ENCODE results near the gene RDH16. TPM values are rescaled to one million over a fixed set of nuclear protein-coding genes. Genes with fewer than 3 reads are reported as not detected.
A peak's percentile ranks its signal among the peaks of the same experiment; 100 is the strongest.
"Not testable (repeated sequence)": the region's sequence is repeated elsewhere in the genome, so short reads cannot be mapped to it uniquely, and the experiment has no call there.

RDH16 gene
- total RNA-seq, 2 experiments from 2014 or later: 0.26 to 0.46 TPM

GRCh38 chr12:56987011-56987410 is 29.6 kb upstream of the RDH16 start:
- DNase-seq: no peak
- Mint-ChIP-seq H3K4me1 (ENCODE audit: low read depth) (peaks cover 9% of the 10 kb centered on the region), H3K9me3 (no peaks in the 10 kb centered on the region), H3K27me3 (no peaks in the 10 kb centered on the region), H3K27ac (no peak overlapping the region), H3K36me3 (no peaks in the 10 kb centered on the region), H3K4me3 (no peak overlapping the region)
- intact Hi-C loops (cut with micrococcal nuclease): loop anchor here (1.0 kb wide), 2 partner anchors 147 to 230 kb away; no protein-coding TSS in a partner anchor
- POLR2A ChIA-PET: no interaction called here
- CTCF ChIA-PET: interaction anchor here (0.9 to 4.9 kb wide), 21 partner anchors 8 to 293 kb away, joined by 3 to 80 read pairs (median 7); partner anchors contain the start of genes HSD17B6, MYO1A, PRIM1 and STAT6

- intact Hi-C loops (cut with micrococcal nuclease); H3K27me3 Mint-ChIP-seq; H3K36me3 Mint-ChIP-seq; H3K4me3 Mint-ChIP-seq; H3K27ac Mint-ChIP-seq; H3K9me3 Mint-ChIP-seq; H3K4me1 Mint-ChIP-seq (ENCODE audit: low read depth); POLR2A ChIA-PET: not testable (repeated sequence)
- peak; percentile 37 for DNase-seq
- CTCF ChIA-PET: interaction anchor here (0.9 to 4.9 kb wide), 7 partner anchors 11 to 232 kb away, joined by 5 to 80 read pairs (median 7); partner anchors contain the start of gene HSD17B6
Observed at GRCh38 chr12:56985714-56986113, 28.3 kb upstream of the RDH16 start.

DNA sequence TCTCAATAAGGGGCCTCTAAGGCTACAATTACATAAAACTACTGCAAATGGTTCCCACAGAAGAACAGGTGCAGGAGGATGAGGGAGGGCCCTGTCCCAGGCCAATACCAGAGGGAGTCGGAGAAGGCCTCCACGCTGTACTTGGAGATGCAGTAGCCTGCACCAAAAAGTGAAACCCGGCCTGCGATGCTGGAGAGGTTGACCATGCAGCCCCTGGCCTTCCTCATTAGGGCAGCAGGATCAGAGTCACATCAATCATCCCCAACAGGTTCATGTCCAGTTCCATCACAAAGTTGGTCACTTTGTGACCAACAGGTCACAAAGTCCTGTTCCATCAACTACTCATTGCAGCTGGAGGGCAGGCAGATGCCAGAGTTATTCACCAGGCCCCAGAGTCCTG is 26.0 kb upstream of the RDH16 start:
- intact Hi-C loops (cut with micrococcal nuclease): no loop called here
- H3K4me3 Mint-ChIP-seq: no peak overlapping the region
- DNase-seq: no peak
- ChIA-PET POLR2A (no interaction called here), CTCF (no interaction called here)
- no peaks in the 10 kb centered on the region for H3K27me3 Mint-ChIP-seq
- no peak overlapping the region for H3K27ac Mint-ChIP-seq
- H3K4me1 Mint-ChIP-seq (ENCODE audit: low read depth): peaks cover 3% of the 10 kb centered on the region
- H3K36me3 Mint-ChIP-seq: no peaks in the 10 kb centered on the region
- H3K9me3 Mint-ChIP-seq: no peaks in the 10 kb centered on the region

- H3K27me3 Mint-ChIP-seq; CTCF ChIA-PET; H3K4me1 Mint-ChIP-seq (ENCODE audit: low read depth); DNase-seq; H3K36me3 Mint-ChIP-seq; H3K27ac Mint-ChIP-seq; POLR2A ChIA-PET; H3K9me3 Mint-ChIP-seq; H3K4me3 Mint-ChIP-seq; intact Hi-C loops (cut with micrococcal nuclease): not testable (repeated sequence)
Observed at GRCh38 chr12:56982578-56983236, 25.3 kb upstream of the RDH16 start.

DNA sequence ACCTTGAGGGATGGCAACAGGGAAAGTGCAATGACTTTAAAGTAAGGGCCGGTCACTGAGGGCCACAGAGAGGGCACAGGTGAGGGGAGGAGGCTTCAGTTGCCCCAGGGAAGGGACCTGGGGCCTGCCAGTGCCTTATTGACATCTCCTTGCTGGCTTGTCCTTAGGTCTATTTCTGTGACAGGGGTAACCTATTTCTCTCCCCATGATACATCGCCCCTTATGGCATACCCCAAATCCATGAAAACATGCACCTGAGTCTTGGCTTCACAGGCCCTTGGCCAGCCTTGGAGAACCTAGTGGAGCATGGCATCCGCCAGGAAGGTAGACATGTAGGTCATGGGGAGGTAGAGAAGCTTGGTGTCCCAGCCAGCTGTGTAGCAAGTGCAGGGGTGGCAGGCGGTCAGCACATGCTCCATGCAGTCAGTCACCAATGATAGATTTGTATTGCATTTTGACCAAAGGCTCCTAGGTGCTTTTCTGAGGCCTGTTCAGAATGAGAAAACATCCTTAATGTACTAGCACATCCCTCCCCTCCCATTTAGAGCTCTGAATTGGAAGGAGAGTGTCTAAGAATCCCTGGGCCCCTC is 23.6 kb upstream of the RDH16 start:
- POLR2A ChIA-PET: no interaction called here
- no peaks in the 10 kb centered on the region for H3K27me3 Mint-ChIP-seq
- intact Hi-C loops (cut with micrococcal nuclease): no loop called here
- H3K27ac Mint-ChIP-seq: no peak overlapping the region
- no peaks in the 10 kb centered on the region for H3K9me3 Mint-ChIP-seq
- CTCF ChIA-PET: no interaction called here
- DNase-seq: no peak
- no peaks in the 10 kb centered on the region for H3K36me3 Mint-ChIP-seq
- no peak overlapping the region for H3K4me3 Mint-ChIP-seq
- H3K4me1 Mint-ChIP-seq (ENCODE audit: low read depth): no peaks in the 10 kb centered on the region

DNA sequence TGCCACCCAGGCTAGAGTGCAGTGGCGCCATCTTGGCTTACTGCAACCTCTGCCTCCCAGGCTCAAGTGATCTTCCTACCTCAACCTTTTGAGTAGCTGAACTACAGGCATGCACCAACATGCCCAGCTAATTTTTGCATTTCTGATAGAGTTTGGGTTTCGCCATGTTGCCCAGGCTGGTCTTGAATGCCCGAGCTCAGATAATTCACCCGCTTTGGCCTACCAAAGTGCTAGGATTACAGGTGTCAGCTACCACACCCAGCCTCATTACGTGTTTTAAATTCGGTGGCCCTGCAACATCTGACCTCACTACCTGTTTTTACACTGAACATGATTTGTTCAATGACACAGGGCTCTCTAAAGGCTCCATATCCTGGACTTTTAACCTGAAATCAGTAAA is 22.9 kb upstream of the RDH16 start:
- H3K27ac Mint-ChIP-seq: no peak overlapping the region
- H3K4me1 Mint-ChIP-seq (ENCODE audit: low read depth): no peaks in the 10 kb centered on the region
- intact Hi-C loops (cut with micrococcal nuclease): no loop called here
- no peak for DNase-seq
- no peaks in the 10 kb centered on the region for H3K36me3 Mint-ChIP-seq
- no peaks in the 10 kb centered on the region for H3K27me3 Mint-ChIP-seq
- H3K4me3 Mint-ChIP-seq: no peak overlapping the region
- H3K9me3 Mint-ChIP-seq: no peaks in the 10 kb centered on the region
- ChIA-PET POLR2A (no interaction called here), CTCF (no interaction called here)

DNA sequence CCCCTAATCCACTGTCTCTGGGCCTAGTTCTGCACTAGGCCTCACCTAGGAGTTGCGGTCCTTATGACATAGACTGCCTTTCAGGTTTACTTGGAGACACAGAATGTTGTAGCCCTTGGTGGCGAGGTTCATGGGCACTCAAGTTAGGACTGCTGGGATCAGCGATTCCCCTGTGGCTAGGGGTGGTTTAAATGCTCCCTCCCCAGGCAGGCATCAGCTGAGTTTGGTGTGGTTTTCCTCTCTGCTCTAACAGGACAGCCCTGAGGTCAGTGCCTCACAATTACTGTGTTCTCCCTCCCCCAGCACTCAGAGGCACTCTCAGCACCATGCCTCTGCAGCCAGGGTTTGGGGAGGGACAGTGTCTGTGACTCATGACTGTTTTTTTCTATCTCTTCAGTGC is 22.2 kb upstream of the RDH16 start:
- Mint-ChIP-seq H3K9me3 (no peaks in the 10 kb centered on the region), H3K4me3 (no peak overlapping the region), H3K27me3 (no peaks in the 10 kb centered on the region), H3K4me1 (ENCODE audit: low read depth) (no peaks in the 10 kb centered on the region), H3K36me3 (no peaks in the 10 kb centered on the region), H3K27ac (no peak overlapping the region)
- DNase-seq: no peak
- ChIA-PET CTCF (interaction anchor here (1.2 kb wide), 1 partner anchor 8 kb away, joined by 7 read pairs; no protein-coding TSS in a partner anchor), POLR2A (no interaction called here)
- intact Hi-C loops (cut with micrococcal nuclease): no loop called here

DNA sequence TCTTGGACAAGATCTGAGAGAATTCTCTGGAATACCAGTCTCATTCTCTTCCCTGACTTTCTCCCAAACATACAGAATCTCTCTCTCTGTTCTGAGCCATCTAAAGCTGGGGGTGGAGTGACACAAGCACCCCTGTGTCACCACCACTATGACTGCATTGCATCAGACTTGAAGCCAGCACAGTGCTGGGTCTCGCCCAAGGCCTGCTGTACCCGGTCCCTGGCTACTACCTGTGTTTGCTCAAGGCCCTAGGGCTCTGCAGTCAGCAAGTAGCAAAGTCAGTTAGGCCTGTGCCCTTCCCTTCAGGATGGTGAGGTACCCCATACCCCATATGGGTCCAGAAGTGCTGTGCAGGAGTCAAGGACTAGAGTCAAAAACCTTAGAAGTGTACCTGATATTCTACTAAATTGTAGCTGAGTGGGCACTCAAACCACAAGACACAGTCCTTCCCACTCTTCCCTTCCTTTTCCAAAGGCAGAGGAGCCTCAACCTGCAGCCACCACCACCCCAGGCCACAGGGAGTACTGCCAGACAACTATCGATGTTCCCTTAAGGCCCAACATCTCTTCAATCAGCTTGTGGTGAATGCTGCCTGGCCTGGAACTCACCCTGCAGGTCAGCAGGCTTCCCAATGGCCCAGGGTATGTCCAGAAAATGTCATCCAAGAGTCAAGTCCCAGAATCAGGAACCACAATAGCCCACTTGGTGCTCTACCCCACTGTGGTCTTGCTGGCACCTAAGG is 21.2 kb upstream of the RDH16 start:
- ChIA-PET CTCF (interaction anchor here (1.2 kb wide), 1 partner anchor 9 kb away, joined by 7 read pairs; no protein-coding TSS in a partner anchor), POLR2A (no interaction called here)
- H3K4me1 Mint-ChIP-seq (ENCODE audit: low read depth): no peaks in the 10 kb centered on the region
- intact Hi-C loops (cut with micrococcal nuclease): no loop called here
- no peaks in the 10 kb centered on the region for H3K36me3 Mint-ChIP-seq
- no peak overlapping the region for H3K27ac Mint-ChIP-seq
- H3K27me3 Mint-ChIP-seq: no peaks in the 10 kb centered on the region
- H3K9me3 Mint-ChIP-seq: no peaks in the 10 kb centered on the region
- DNase-seq: no peak
- H3K4me3 Mint-ChIP-seq: no peak overlapping the region

- H3K27me3 Mint-ChIP-seq; DNase-seq; H3K9me3 Mint-ChIP-seq; H3K36me3 Mint-ChIP-seq; H3K27ac Mint-ChIP-seq; CTCF ChIA-PET; H3K4me3 Mint-ChIP-seq; POLR2A ChIA-PET; H3K4me1 Mint-ChIP-seq (ENCODE audit: low read depth); intact Hi-C loops (cut with micrococcal nuclease): not testable (repeated sequence)
Observed at GRCh38 chr12:56977361-56977760, 20.0 kb upstream of the RDH16 start.

DNA sequence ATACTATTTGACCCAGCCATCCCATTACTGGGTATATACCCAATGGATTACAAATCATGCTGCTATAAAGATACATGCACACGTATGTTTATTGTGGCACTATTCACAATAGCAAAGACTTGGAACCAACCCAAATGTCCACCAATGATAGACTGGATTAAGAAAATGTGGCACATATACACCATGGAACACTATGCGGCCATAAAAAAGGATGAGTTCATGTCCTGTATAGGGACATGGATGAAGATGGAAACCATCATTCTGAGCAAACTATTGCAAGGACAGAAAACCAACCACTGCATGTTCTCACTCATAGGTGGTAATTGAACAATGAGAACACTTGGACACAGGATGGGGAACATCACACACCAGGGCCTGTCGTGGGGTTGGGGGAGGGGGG is 16.8 kb upstream of the RDH16 start:
- intact Hi-C loops (cut with micrococcal nuclease); DNase-seq; H3K36me3 Mint-ChIP-seq; H3K27me3 Mint-ChIP-seq; POLR2A ChIA-PET; H3K27ac Mint-ChIP-seq; H3K9me3 Mint-ChIP-seq; CTCF ChIA-PET; H3K4me1 Mint-ChIP-seq (ENCODE audit: low read depth); H3K4me3 Mint-ChIP-seq: not testable (repeated sequence)

DNA sequence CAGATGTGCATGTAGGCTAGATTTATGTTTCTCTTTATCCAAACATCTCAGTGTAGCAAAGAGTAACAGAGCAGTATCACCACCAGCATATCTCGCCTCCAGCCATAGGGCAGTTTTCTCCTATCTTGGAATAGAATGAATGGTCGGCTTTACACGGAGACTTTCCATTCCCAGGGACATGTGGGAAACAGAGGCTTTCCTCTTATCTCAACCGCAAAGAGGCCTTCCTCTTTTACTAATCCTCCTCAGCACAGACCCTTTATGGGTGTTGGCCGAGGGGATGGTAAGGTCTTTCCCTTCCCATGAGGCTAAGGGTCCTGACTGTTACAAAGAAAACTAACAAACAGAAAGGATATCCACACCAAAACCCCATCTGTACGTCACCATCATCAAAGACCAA is 11.5 kb upstream of the RDH16 start:
- intact Hi-C loops (cut with micrococcal nuclease); H3K36me3 Mint-ChIP-seq; POLR2A ChIA-PET; H3K4me3 Mint-ChIP-seq; H3K4me1 Mint-ChIP-seq (ENCODE audit: low read depth); DNase-seq; H3K27me3 Mint-ChIP-seq; H3K27ac Mint-ChIP-seq; H3K9me3 Mint-ChIP-seq: not testable (repeated sequence)
- CTCF ChIA-PET: interaction anchor here (1.5 kb wide), 1 partner anchor 18 kb away, joined by 4 read pairs; no protein-coding TSS in a partner anchor

DNA sequence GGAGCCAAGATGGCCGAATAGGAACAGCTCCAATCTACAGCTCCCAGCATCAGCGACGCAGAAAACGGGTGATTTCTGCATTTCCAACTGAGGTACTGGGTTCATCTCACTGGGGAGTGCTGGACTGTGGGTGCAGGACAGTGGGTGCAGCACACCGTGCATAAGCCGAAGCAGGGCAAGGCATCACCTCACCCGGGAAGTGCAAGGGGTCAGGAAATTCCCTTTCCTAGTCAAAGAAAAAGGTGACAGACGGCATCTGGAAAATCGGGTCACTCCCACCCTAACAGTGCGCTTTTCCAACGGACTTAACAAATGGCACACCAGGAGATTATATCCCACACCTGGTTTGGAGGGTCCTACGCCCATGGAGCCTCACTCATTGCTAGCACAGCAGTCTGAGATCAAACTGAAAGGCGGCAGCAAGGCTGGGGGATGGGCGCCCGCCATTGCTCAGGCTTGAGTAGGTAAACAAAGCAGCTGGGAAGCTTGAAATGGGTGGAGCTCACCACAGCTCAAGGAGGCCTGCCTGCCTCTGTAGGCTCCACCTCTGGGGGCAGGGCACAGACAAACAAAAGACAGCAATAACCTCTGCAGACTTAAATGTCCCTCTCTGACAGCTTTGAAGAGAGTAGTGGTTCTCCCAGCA is 8.7 kb upstream of the RDH16 start:
- H3K9me3 Mint-ChIP-seq; intact Hi-C loops (cut with micrococcal nuclease); H3K36me3 Mint-ChIP-seq; H3K4me1 Mint-ChIP-seq (ENCODE audit: low read depth); H3K27me3 Mint-ChIP-seq; H3K27ac Mint-ChIP-seq; DNase-seq; CTCF ChIA-PET; H3K4me3 Mint-ChIP-seq; POLR2A ChIA-PET: not testable (repeated sequence)

All from activated CD4-positive, alpha-beta memory T cell treated with anti-CD3 and anti-CD28 coated beads for 36 hours (primary cell).